Neural crest cell (in vitro differentiated cells): ENCODE data around the gene EXOSC2. TPM values are rescaled to one million over a fixed set of nuclear protein-coding genes. Genes with fewer than 3 reads are reported as not detected.

Experiments
- DNase-seq: peaks from one replicate; pipeline ENCODE4 v3.0.0; 2021; ENCODE audit warnings: low read depth, mixed read lengths, low spot score
- H3K27ac Mint-ChIP-seq: one replicate; pipeline ENCODE4 v1.8.0; 2021; ENCODE audit warnings: mild to moderate bottlenecking, mixed read lengths; ENCODE audit not compliant: unreplicated experiment
- H3K27me3 Mint-ChIP-seq: 2 replicates; pipeline ENCODE4 v1.8.0; 2021; ENCODE audit warnings: low read depth, mild to moderate bottlenecking, mixed read lengths
- H3K36me3 Mint-ChIP-seq: 2 replicates; pipeline ENCODE4 v1.8.0; 2021; ENCODE audit warnings: low read depth, mild to moderate bottlenecking, mixed read lengths
- H3K4me1 Mint-ChIP-seq: 2 replicates; pipeline ENCODE4 v1.8.0; 2021; ENCODE audit warnings: mixed read lengths
- H3K4me3 Mint-ChIP-seq: one replicate; pipeline ENCODE4 v1.8.0; 2021; ENCODE audit warnings: mild to moderate bottlenecking, mixed read lengths
- H3K9me3 Mint-ChIP-seq: 2 replicates; pipeline ENCODE4 v1.8.0; 2021; ENCODE audit warnings: mixed read lengths
- total RNA-seq: library from RNA; stranded (reverse); gene quantifications from 2 replicates; pipeline ENCODE4 v1.2.1, GENCODE V29; 2021
- TF ChIP-seq, protein P1 (sequence below): fragments of 200-600 bp; sonication (generic); conservative IDR thresholded peaks from 2 replicates; pipeline ENCODE4 v1.5.0; 2021; ENCODE audit warnings: antibody characterized with exemption, mild to moderate bottlenecking

The EXOSC2 gene
- total RNA-seq, 1 donor from 2014 or later: 103 TPM

DNA sequence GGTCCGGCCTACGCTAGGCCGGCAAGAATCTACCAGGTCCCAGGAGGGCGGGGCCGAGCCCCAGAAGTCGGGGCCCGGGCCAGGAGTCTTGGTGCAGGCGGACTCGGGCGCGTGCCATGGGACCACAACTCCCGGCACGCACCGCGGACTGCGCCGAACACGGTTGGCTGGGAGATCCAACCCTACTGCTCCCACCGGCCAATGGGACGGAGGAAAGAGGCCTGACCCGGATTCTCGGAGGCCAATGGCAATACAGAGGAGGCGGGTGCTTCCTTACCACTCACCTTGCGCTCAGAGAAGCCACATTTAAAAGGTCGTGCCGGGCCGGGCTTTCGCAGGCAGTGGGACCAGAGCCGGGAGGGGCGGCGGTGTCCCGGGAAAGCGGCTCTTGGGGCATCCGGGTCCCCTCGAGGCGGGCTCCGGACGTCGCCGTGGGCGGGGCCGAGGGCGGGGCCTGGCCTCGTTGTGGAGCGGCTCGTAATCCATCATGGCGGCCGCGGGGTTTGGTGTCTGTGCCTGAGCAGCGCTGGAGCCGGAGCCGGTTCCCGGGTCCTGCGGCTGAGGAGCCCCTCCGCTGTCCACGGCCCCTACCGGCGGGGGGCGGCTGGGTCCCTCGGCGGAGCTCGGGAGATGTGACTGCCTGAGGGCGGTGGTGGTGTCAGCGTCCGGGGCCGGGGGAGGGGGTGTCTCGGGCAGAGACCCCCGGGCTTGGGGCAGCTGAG is 19.1 kb downstream of the EXOSC2 start:
- H3K4me3 Mint-ChIP-seq: peak overlapping the region; percentile 96
- H3K27me3 Mint-ChIP-seq: peaks cover 4% of the 10 kb centered on the region
- H3K4me1 Mint-ChIP-seq: peaks cover 36% of the 10 kb centered on the region
- TF ChIP-seq, protein P1, sequence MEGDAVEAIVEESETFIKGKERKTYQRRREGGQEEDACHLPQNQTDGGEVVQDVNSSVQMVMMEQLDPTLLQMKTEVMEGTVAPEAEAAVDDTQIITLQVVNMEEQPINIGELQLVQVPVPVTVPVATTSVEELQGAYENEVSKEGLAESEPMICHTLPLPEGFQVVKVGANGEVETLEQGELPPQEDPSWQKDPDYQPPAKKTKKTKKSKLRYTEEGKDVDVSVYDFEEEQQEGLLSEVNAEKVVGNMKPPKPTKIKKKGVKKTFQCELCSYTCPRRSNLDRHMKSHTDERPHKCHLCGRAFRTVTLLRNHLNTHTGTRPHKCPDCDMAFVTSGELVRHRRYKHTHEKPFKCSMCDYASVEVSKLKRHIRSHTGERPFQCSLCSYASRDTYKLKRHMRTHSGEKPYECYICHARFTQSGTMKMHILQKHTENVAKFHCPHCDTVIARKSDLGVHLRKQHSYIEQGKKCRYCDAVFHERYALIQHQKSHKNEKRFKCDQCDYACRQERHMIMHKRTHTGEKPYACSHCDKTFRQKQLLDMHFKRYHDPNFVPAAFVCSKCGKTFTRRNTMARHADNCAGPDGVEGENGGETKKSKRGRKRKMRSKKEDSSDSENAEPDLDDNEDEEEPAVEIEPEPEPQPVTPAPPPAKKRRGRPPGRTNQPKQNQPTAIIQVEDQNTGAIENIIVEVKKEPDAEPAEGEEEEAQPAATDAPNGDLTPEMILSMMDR: no peak
- H3K36me3 Mint-ChIP-seq: peaks cover 2% of the 10 kb centered on the region
- H3K27ac Mint-ChIP-seq: peak overlapping the region; percentile 97
- DNase-seq: peak; percentile 91
- no peaks in the 10 kb centered on the region for H3K9me3 Mint-ChIP-seq

DNA sequence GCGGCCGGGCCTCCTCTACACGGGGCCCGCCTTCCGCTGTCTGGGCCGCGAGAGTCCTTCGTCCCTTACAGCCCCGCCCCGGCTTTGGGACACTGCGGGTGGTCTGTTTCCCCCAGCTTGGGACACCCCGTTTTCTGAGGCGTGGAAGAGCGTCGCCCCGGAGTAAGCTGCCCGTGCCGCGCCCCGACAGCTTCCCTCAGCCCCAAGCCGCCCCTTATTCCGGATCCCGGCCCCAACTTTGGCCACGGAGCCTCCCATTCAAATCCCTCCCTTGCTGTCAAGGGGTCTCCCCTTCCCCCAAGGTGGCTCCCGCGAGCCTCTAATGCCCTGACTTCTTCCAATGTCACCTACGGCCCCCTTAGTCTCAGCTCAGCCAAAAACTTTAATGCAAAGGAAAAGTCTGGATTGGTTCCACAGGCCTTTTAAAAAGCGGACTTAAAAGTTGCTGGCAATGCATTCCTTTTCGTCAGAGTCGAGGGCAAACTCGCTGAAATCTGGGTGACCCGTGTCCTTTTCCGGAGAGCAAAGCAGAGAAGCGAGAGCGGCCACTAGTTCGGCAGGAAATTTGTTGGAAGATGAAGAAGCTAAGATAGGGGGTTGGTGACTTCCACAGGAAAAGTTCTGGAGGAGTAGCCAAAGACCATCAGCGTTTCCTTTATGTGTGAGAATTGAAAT is 19.8 kb downstream of the EXOSC2 start:
- no peak for DNase-seq

GRCh38 chr9:130714586-130715110 is 21.1 kb downstream of the EXOSC2 start:
- Mint-ChIP-seq H3K9me3 (no peaks in the 10 kb centered on the region), H3K4me3 (peak overlapping the region; percentile 96), H3K27ac (no peak overlapping the region), H3K4me1 (peaks cover 36% of the 10 kb centered on the region), H3K27me3 (peaks cover 4% of the 10 kb centered on the region), H3K36me3 (peaks cover 2% of the 10 kb centered on the region)
- no peak for DNase-seq
- TF ChIP-seq, protein P1: no peak

More for the DNA sequence above, 19.8 kb downstream of the EXOSC2 start:
- H3K4me3 Mint-ChIP-seq: peak overlapping the region; percentile 96
- H3K27ac Mint-ChIP-seq: peak overlapping the region; percentile 94
- no peaks in the 10 kb centered on the region for H3K9me3 Mint-ChIP-seq
- peaks cover 36% of the 10 kb centered on the region for H3K4me1 Mint-ChIP-seq
- peaks cover 2% of the 10 kb centered on the region for H3K36me3 Mint-ChIP-seq
- H3K27me3 Mint-ChIP-seq: peaks cover 4% of the 10 kb centered on the region
- TF ChIP-seq, protein P1: no peak

GRCh38 chr9:130715270-130715669 is 21.7 kb downstream of the EXOSC2 start:
- Mint-ChIP-seq H3K27me3 (peaks cover 4% of the 10 kb centered on the region), H3K36me3 (peaks cover 2% of the 10 kb centered on the region), H3K4me1 (peaks cover 36% of the 10 kb centered on the region), H3K27ac (no peak overlapping the region), H3K4me3 (peak overlapping the region; percentile 96), H3K9me3 (no peaks in the 10 kb centered on the region)
- TF ChIP-seq, protein P1: no peak
- DNase-seq: no peak

GRCh38 chr9:130718562-130718961 is 25.0 kb downstream of the EXOSC2 start:
- no peaks in the 10 kb centered on the region for H3K27me3 Mint-ChIP-seq
- H3K27ac Mint-ChIP-seq: no peak overlapping the region
- TF ChIP-seq, protein P1: no peak
- DNase-seq: no peak
- H3K4me3 Mint-ChIP-seq: no peak overlapping the region
- H3K4me1 Mint-ChIP-seq: peaks cover 29% of the 10 kb centered on the region
- H3K9me3 Mint-ChIP-seq: no peaks in the 10 kb centered on the region
- H3K36me3 Mint-ChIP-seq: peaks cover 2% of the 10 kb centered on the region
